K562 (cell line): ENCODE data around the gene SCARF2. TPM values are rescaled to one million over a fixed set of nuclear protein-coding genes. Genes with fewer than 3 reads are reported as not detected.

Experiments used
- ATAC-seq: fragments of 200-7000 bp; cut with Tn5 transposase; 3 replicates; pipeline ENCODE4 v1.9.1; 2020; ENCODE audit warnings: moderate library complexity
- BruUV-seq: library from RNA; stranded (reverse); fragments of 400-500 nt; replicated peaks from 2 replicates; lab custom pipeline; 2021; lab: Mats Ljungman, UMichigan
- CTCF ChIA-PET: fragments of 300-600 bp; formaldehyde crosslinking; extraction: SDS; loops from one replicate; lab custom pipeline; 2021; ENCODE audit warnings: low intra/inter-chr PET ratio; lab: Yijun Ruan, JAX
- POLR2A ChIA-PET: fragments of 300-600, 350-650 bp; sonication (Branson Sonifier 250); formaldehyde crosslinking; extraction: SDS; loops from one replicate; lab custom pipeline; 2021; ENCODE audit warnings: antibody characterized with exemption, inconsistent platforms; lab: Yijun Ruan, JAX
- DNase-seq, 4 experiments: peaks; one replicate each; pipeline versions ENCODE4 v3.0.0 to v3.0.0-alpha.2; 2011 to 2018; ENCODE audit warnings: low spot score in 3 of 4, mixed read lengths in 3 of 4; ENCODE audit errors: extremely low read depth in 1 of 4
- FAIRE-seq: peaks from 2 replicates; lab custom pipeline; 2011; peaks lifted over from hg19 to GRCh38; lab: Jason Lieb, UNC
- H2AFZ ChIP-seq: 2 replicates; pipeline ENCODE4 v1.6.0; 2011; ENCODE audit warnings: low read depth, low read length, control low read depth, inconsistent platforms
- H3K27ac ChIP-seq: fragments of 200-600 bp; 3 replicates; pipeline ENCODE4 v1.8.0; 2011; ENCODE audit warnings: low read depth, mild to moderate bottlenecking, control low read depth, inconsistent platforms, low read length, moderate library complexity, mixed read lengths; ENCODE audit errors: extremely low read depth
- H3K27me3 ChIP-seq, 2 experiments: fragments of 300-600 bp in 1 of 2; 2 replicates in 1 of 2; 3 replicates in 1 of 2; pipeline versions ENCODE4 v1.6.0 to v1.8.0; 2011; ENCODE audit warnings: inconsistent platforms in 2 of 2, low read length in 2 of 2, mild to moderate bottlenecking in 1 of 2, mixed read lengths in 1 of 2, moderate library complexity in 1 of 2; ENCODE audit not compliant: control insufficient read depth in 2 of 2, insufficient read depth in 2 of 2
- H3K36me3 ChIP-seq: fragments of 300-600 bp; 3 replicates; pipeline ENCODE4 v1.8.0; 2011; ENCODE audit warnings: mild to moderate bottlenecking, low read length, inconsistent platforms; ENCODE audit not compliant: control insufficient read depth, insufficient read depth
- H3K4me1 ChIP-seq, 2 experiments: fragments of 200-600 bp in 1 of 2; replicated peaks in 1 of 2; 2 replicates in 1 of 2; 3 replicates in 1 of 2; pipeline versions ENCODE4 v1.5.1 to v1.8.0; 2011; ENCODE audit warnings: inconsistent platforms in 2 of 2, low read length in 2 of 2, mild to moderate bottlenecking in 1 of 2, mixed read lengths in 1 of 2, moderate library complexity in 1 of 2; ENCODE audit not compliant: control insufficient read depth in 2 of 2, insufficient read depth in 2 of 2
- H3K4me2 ChIP-seq: 2 replicates; pipeline ENCODE4 v1.6.1; 2011; ENCODE audit warnings: low read length, control low read depth, inconsistent platforms, mixed read lengths; ENCODE audit not compliant: insufficient read depth
- H3K4me3 ChIP-seq: fragments of 200-600 bp; sonication (generic), shearing (Covaris generic); 2 replicates; pipeline ENCODE4 v1.5.1; 2016; ENCODE audit warnings: control low read depth, inconsistent platforms
- H3K79me2 ChIP-seq: fragments of 200-600 bp; 3 replicates; pipeline ENCODE4 v1.8.0; 2011; ENCODE audit warnings: low read length, inconsistent platforms; ENCODE audit not compliant: control insufficient read depth, insufficient read depth
- H3K9ac ChIP-seq, 2 experiments: 2 replicates each; pipeline versions ENCODE4 v1.6.0 to v1.6.1; 2011; ENCODE audit warnings: low read depth in 2 of 2, low read length in 2 of 2, control low read depth in 1 of 2, inconsistent platforms in 1 of 2, mild to moderate bottlenecking in 1 of 2, mixed read lengths in 1 of 2; ENCODE audit not compliant: insufficient read depth in 1 of 2
- H3K9me1 ChIP-seq: one replicate; pipeline ENCODE4 v1.6.0; 2011; ENCODE audit warnings: inconsistent platforms, mild to moderate bottlenecking, low read length, moderate library complexity; ENCODE audit not compliant: control insufficient read depth, insufficient read depth
- H3K9me3 ChIP-seq: replicated peaks from 2 replicates; pipeline ENCODE4 v1.5.1; 2011; ENCODE audit warnings: low read depth, low read length, inconsistent platforms; ENCODE audit not compliant: control insufficient read depth, insufficient read depth
- H4K20me1 ChIP-seq: replicated peaks from 2 replicates; pipeline ENCODE4 v1.6.1; 2011; ENCODE audit warnings: low read length, inconsistent platforms, mixed read lengths; ENCODE audit not compliant: control insufficient read depth, insufficient read depth
- CREB3L1 ChIP-seq: fragments of 450-650 bp; IDR thresholded peaks from 2 replicates; pipeline ENCODE4 v1.6.1; 2014; ENCODE audit warnings: low read depth, mild to moderate bottlenecking, moderate library complexity, borderline replicate concordance
- FOXO4 ChIP-seq: fragments of 450-650 bp; formaldehyde crosslinking; IDR thresholded peaks from 2 replicates; pipeline ENCODE4 v1.4.0; 2020; ENCODE audit warnings: mild to moderate bottlenecking, moderate library complexity
- HDAC6 ChIP-seq: IDR thresholded peaks from 2 replicates; pipeline ENCODE4 v1.6.1; 2012; ENCODE audit warnings: low read depth, mild to moderate bottlenecking, control low read depth, inconsistent platforms, low read length, moderate library complexity
- HDAC8 ChIP-seq: fragments of 450-650 bp; IDR thresholded peaks from 2 replicates; pipeline ENCODE4 v1.6.1; 2016; ENCODE audit warnings: mild to moderate bottlenecking, missing genetic modification characterization, moderate library complexity, missing compliant biosample characterization
- NCOA2 ChIP-seq, 2 experiments: fragments of 450-650 bp; IDR thresholded peaks; 2 replicates each; pipeline ENCODE4 v1.6.1; 2018; ENCODE audit warnings: mild to moderate bottlenecking in 2 of 2, moderate library complexity in 1 of 2; ENCODE audit not compliant: partially characterized antibody in 2 of 2
- PRDM10 ChIP-seq: fragments of 450-650 bp; IDR thresholded peaks from 2 replicates; pipeline ENCODE4 v1.6.1; 2018; ENCODE audit not compliant: partially characterized antibody
- RBBP5 ChIP-seq: fragments of 200-600 bp; sonication (generic); IDR thresholded peaks from 2 replicates; pipeline ENCODE4 v1.6.1; 2012; ENCODE audit warnings: borderline replicate concordance, mild to moderate bottlenecking, low read length, control low read depth, inconsistent platforms; ENCODE audit not compliant: insufficient read depth, poor library complexity, severe bottlenecking
- ZNF324 ChIP-seq: fragments of 250-450 bp; sonication (Bioruptor Pico); IDR thresholded peaks from 2 replicates; pipeline ENCODE4 v1.4.0; 2020; ENCODE audit warnings: mild to moderate bottlenecking
- ZNF431 ChIP-seq: sonication (generic); formaldehyde crosslinking; IDR thresholded peaks from 2 replicates; pipeline ENCODE4 v1.8.0; 2022; ENCODE audit warnings: mild to moderate bottlenecking, missing genetic modification reagents
- ZNF699 ChIP-seq: fragments of 250-450 bp; sonication (Bioruptor Pico); IDR thresholded peaks from 2 replicates; pipeline ENCODE4 v1.8.0; 2021; ENCODE audit warnings: mild to moderate bottlenecking, moderate library complexity; ENCODE audit not compliant: insufficient replicate concordance
- WGBS: fragments of 100-300 bp; shearing (Covaris generic); methylation state at CpG from one replicate; pipeline ENCODE4 v1.1.6; 2016; ENCODE audit warnings: low coverage, mixed read lengths; ENCODE audit not compliant: insufficient coverage; ENCODE audit errors: missing lambda C conversion rate; 5-methylcytosine and 5-hydroxymethylcytosine counted together
- in situ Hi-C: fragments of 300-500 bp; cut with MboI; formaldehyde crosslinking; loops from 4 replicates; pipeline ENCODE4 v1.15.0; 2018; ENCODE audit warnings: inconsistent platforms, mixed read lengths
- intact Hi-C: fragments of 100-400 bp; cut with micrococcal nuclease; formaldehyde crosslinking; loops from 2 replicates; pipeline ENCODE4 v1.14.2; 2022
- polyA plus RNA-seq, 8 experiments: library from polyadenylated mRNA; depleted of rRNA in 4 of 8; stranded (reverse) in 5 of 8; unstranded in 3 of 8; fragments of >200 nt; fragmentation: Nextera tagmentation in 2 of 8; fragmentation: Illumina TruSeq in 1 of 8; extraction: Ambion mirVana in 2 of 8; extraction: Trizol in 1 of 8; gene quantifications; 2 replicates each; pipeline versions ENCODE4 v1.2.1 to v1.2.3, GENCODE V29; 2011 to 2014; ENCODE audit warnings: inconsistent platforms in 1 of 8, missing spikeins in 1 of 8
- total RNA-seq, 7 experiments: library from RNA; depleted of rRNA in 6 of 7; stranded (reverse); fragments of >200 nt in 6 of 7; fragmentation: Illumina TruSeq in 2 of 7; extraction: Trizol in 2 of 7; gene quantifications; 2 replicates each; pipeline versions ENCODE4 v1.2.1 to v1.2.3, GENCODE V29; 2011 to 2021; ENCODE audit warnings: low replicate concordance in 1 of 7

Gene SCARF2
- total and polyA plus RNA-seq, 9 of the 15 experiments (the other 6 are each of a cell fraction or from before 2014, with no cell fraction given): 0.06 to 0.32 (median 0.21) TPM; not detected in 5

GRCh38 chr22:20433191-20433590 is 4.4 kb downstream of the SCARF2 start:
- BruUV-seq: no TSS peak
- WGBS: 55% methylated on average over 11 of the region's 11 CpGs

More at GRCh38 chr22:20433191-20433590, 4.4 kb downstream of the SCARF2 start:
- DNase-seq (no peak), FAIRE-seq (no peak), ATAC-seq (no peak)
- Histone ChIP-seq H3K27ac (no peak overlapping the region), H3K9me1 (peaks cover 12% of the 10 kb centered on the region), H3K4me3 (no peak overlapping the region), H3K4me1 (peaks cover 12 to 61% of the 10 kb centered on the region in 2 experiments), H3K4me2 (no peak overlapping the region), H3K79me2 (no peaks in the 10 kb centered on the region), H2AFZ (no peak overlapping the region), H4K20me1 (peaks cover 48% of the 10 kb centered on the region), H3K27me3 (peaks cover 47 to 88% of the 10 kb centered on the region in 2 experiments), H3K9me3 (no peaks in the 10 kb centered on the region), H3K9ac (peak overlapping the region in 1 of 2 experiments; percentile 24; a peak in 1 of 4 replicates), H3K36me3 (no peaks in the 10 kb centered on the region)
- POLR2A ChIA-PET: interaction anchor here (0.6 to 6.6 kb wide), 10 partner anchors 9 to 420 kb away, joined by 3 to 46 read pairs (median 4); no protein-coding TSS in a partner anchor
- no peak for TF ChIP-seq FOXO4 (CRISPR knock-in tag)
- no peak for TF ChIP-seq ZNF699 (CRISPR knock-in tag)
- TF ChIP-seq ZNF324: no peak
- peak; percentile 50 for TF ChIP-seq RBBP5
- TF ChIP-seq HDAC8 (tag): no peak
- 0 out of 2 replicates have a peak, but pooled peaks have one; percentile 24 for TF ChIP-seq HDAC6
- TF ChIP-seq PRDM10: no peak
- TF ChIP-seq ZNF431 (CRISPR knock-in tag): 0 out of 2 replicates have a peak, but pooled peaks have one; percentile 41
- peak; percentile 62; the same call in 1 of the 2 replicates for TF ChIP-seq CREB3L1
- no peak for TF ChIP-seq NCOA2 (IDR thresholded peaks at IDR 0.05; ENCODE audit: partially characterized antibody in 2 of 2)
- CTCF ChIA-PET: interaction anchor here (0.6 kb wide), 1 partner anchor 15 kb away, joined by 3 read pairs; no protein-coding TSS in a partner anchor
- intact Hi-C loops: no loop called here
- in situ Hi-C loops: no loop called here
